Lung (tissue), 12 donors: ENCODE measurements around the gene SEMA4D. TPM values are rescaled to one million over a fixed set of nuclear protein-coding genes. Genes with fewer than 3 reads are reported as not detected.

Experiments used
- ATAC-seq: fragments of 200-7000 bp; cut with Tn5 transposase; one replicate; pipeline ENCODE4 v1.9.1; 2020; ENCODE audit warnings: moderate number of reproducible peaks; ENCODE audit not compliant: insufficient read depth, low FRiP score
- DNase-seq, 3 donors: peaks; one replicate each; pipeline ENCODE4 v3.0.0-alpha.2; 2013 to 2017
- H3K27ac ChIP-seq, 2 donors: one replicate each; pipeline ENCODE4 v1.5.1; 2013; ENCODE audit warnings: mild to moderate bottlenecking in 2 of 2, moderate library complexity in 2 of 2, control low read depth in 1 of 2, inconsistent platforms in 1 of 2, low read depth in 1 of 2, low read length in 1 of 2
- H3K27me3 ChIP-seq, 3 donors: one replicate each; pipeline ENCODE4 v1.5.1; 2013; ENCODE audit warnings: low read length in 2 of 3; ENCODE audit not compliant: control insufficient read depth in 3 of 3, insufficient read depth in 3 of 3
- H3K36me3 ChIP-seq, 4 donors: one replicate each; pipeline ENCODE4 v1.5.1; 2013; ENCODE audit warnings: low read length in 4 of 4, mild to moderate bottlenecking in 1 of 4, moderate library complexity in 1 of 4; ENCODE audit not compliant: control insufficient read depth in 4 of 4, insufficient read depth in 4 of 4
- H3K4me1 ChIP-seq, 5 donors: one replicate each; pipeline ENCODE4 v1.5.1; 2013; ENCODE audit warnings: low read length in 5 of 5, mild to moderate bottlenecking in 2 of 5, moderate library complexity in 1 of 5; ENCODE audit not compliant: control insufficient read depth in 5 of 5, insufficient read depth in 5 of 5
- H3K4me3 ChIP-seq: one replicate; pipeline ENCODE4 v1.5.1; 2013; ENCODE audit warnings: mild to moderate bottlenecking, control low read depth, moderate library complexity
- H3K9ac ChIP-seq, 2 donors: one replicate each; pipeline ENCODE4 v1.5.1; 2013; ENCODE audit warnings: low read length in 2 of 2, control low read depth in 1 of 2; ENCODE audit not compliant: insufficient read depth in 1 of 2
- H3K9me3 ChIP-seq, 4 donors: one replicate each; pipeline ENCODE4 v1.5.1; 2013; ENCODE audit warnings: low read length in 3 of 4, mild to moderate bottlenecking in 1 of 4, moderate library complexity in 1 of 4; ENCODE audit not compliant: control insufficient read depth in 4 of 4, insufficient read depth in 3 of 4
- CTCF ChIP-seq: IDR thresholded peaks from 2 replicates; pipeline ENCODE4 v1.5.1; 2012; ENCODE audit warnings: mild to moderate bottlenecking; ENCODE audit errors: control extremely low read depth, extremely low read depth
- WGBS, 2 donors: extraction: QIAGEN DNeasy Blood & Tissue Kit; methylation state at CpG; one replicate each; pipeline ENCODE4 v1.1.7; 2013; 5-methylcytosine and 5-hydroxymethylcytosine counted together
- polyA plus RNA-seq, 2 donors: library from polyadenylated mRNA; stranded (reverse); fragments of 200-250 nt; gene quantifications; one replicate each; pipeline ENCODE4 v1.2.1, GENCODE V29; 2013
- total RNA-seq, 2 donors: library from RNA; depleted of rRNA in 1 of 2; stranded (reverse); fragments of >200 nt in 1 of 2; gene quantifications; one replicate each; pipeline ENCODE4 v1.2.1, GENCODE V29; 2014 to 2021
- donor health status: control.
- donor health status: control.
- donor health status: Bipolar disorder and iron deficiency.
- donor health status: healthy.
- donor health status: DM: yes; HTN: yes; CAD: no.

SEMA4D gene
- total and polyA plus RNA-seq, 4 donors, result 6.7 to 61.5 (median 29.0) TPM

GRCh38 chr9:89363921-89364665, 133.8 kb downstream of the SEMA4D start:
- H3K36me3 ChIP-seq, result peaks cover 10 to 35% (median 18%) of the 10 kb centered on the region in 4 donors
- H3K27ac ChIP-seq, result no peak overlapping the region
- H3K27me3 ChIP-seq, result no peaks in the 10 kb centered on the region
- no peak overlapping the region for H3K4me3 ChIP-seq
- no peak for ATAC-seq
- no peaks in the 10 kb centered on the region for H3K9me3 ChIP-seq
- no peak overlapping the region for H3K9ac ChIP-seq
- peaks cover 0 to 5% (median 0%) of the 10 kb centered on the region in 5 donors for H3K4me1 ChIP-seq
- WGBS, 2 donors, result 88% methylated on average over 9 of the region's 9 CpGs
- no peak for TF ChIP-seq CTCF
- DNase-seq, result no peak

- Histone ChIP-seq H3K27ac (no peak overlapping the region), H3K9me3 (no peaks in the 10 kb centered on the region), H3K27me3 (no peaks in the 10 kb centered on the region), H3K36me3 (peaks cover 14 to 42% (median 26%) of the 10 kb centered on the region in 4 donors), H3K4me1 (peaks cover 0 to 5% (median 0%) of the 10 kb centered on the region in 5 donors), H3K9ac (no peak overlapping the region), H3K4me3 (no peak overlapping the region)
- TF ChIP-seq CTCF, result no peak
- ATAC-seq (no peak), DNase-seq (no peak)
- 90% methylated on average over 6 of the region's 6 CpGs for WGBS, 2 donors
Observed at GRCh38 chr9:89363311-89363670, 134.6 kb downstream of the SEMA4D start.

GRCh38 chr9:89362647-89363310, 135.1 kb downstream of the SEMA4D start:
- peaks cover 0 to 5% (median 0%) of the 10 kb centered on the region in 5 donors for H3K4me1 ChIP-seq
- no peaks in the 10 kb centered on the region for H3K9me3 ChIP-seq
- no peak for DNase-seq
- 87 to 90% methylated on average over 10 of the region's 10 CpGs for WGBS, 2 donors
- no peak overlapping the region for H3K9ac ChIP-seq
- H3K27ac ChIP-seq, result no peak overlapping the region
- ATAC-seq, result no peak
- H3K4me3 ChIP-seq, result no peak overlapping the region
- no peaks in the 10 kb centered on the region for H3K27me3 ChIP-seq
- no peak for TF ChIP-seq CTCF
- peaks cover 14 to 47% (median 30%) of the 10 kb centered on the region in 4 donors for H3K36me3 ChIP-seq
